ENCODE data around the gene FBF1.
A peak's percentile ranks its signal among the peaks of the same experiment; 100 is the strongest.
"Not testable (repeated sequence)": the region's sequence is repeated elsewhere in the genome, so short reads cannot be mapped to it uniquely, and the experiment has no call there.

Gene FBF1

GRCh38 chr17:75894049-75894733 lies 46.7 kb downstream of the FBF1 start:
- no peak for DNase-seq

DNA sequence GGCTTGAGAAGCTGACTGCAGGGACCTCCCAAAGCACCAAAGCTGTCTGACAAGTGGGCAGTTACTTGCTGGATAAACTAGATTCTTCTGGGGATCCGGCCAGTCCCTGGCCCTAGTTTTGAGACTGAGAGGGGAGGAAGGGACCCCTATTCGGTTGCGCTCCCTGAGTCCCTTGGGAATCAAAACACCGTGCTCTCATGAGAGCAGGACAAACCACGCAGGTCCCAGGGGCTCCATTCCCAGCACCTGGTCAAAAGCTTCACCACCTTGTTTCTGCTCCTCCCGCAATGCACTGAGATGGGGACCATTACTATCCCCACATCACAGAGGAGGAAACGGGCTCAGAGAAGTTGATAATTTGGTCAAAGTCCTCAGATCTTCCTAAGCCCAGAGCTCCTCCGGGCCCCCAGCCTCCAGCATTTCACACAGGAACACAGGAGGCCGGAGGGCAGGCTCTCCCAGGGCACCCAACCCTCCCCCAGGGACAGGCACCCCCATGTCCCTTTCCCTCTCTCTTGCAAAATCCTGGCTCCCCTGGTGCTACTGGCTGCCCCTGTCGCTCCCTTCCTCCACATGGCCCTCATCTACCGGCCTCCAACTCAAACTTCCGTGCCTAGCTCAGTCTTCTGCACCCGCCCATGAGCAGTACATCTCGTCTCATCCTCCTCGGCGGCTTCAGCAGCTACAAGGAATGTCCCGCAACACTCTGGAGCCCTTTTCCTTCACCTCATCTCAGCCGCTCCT lies 47.4 kb downstream of the FBF1 start:
- DNase-seq, result no peak

DNA sequence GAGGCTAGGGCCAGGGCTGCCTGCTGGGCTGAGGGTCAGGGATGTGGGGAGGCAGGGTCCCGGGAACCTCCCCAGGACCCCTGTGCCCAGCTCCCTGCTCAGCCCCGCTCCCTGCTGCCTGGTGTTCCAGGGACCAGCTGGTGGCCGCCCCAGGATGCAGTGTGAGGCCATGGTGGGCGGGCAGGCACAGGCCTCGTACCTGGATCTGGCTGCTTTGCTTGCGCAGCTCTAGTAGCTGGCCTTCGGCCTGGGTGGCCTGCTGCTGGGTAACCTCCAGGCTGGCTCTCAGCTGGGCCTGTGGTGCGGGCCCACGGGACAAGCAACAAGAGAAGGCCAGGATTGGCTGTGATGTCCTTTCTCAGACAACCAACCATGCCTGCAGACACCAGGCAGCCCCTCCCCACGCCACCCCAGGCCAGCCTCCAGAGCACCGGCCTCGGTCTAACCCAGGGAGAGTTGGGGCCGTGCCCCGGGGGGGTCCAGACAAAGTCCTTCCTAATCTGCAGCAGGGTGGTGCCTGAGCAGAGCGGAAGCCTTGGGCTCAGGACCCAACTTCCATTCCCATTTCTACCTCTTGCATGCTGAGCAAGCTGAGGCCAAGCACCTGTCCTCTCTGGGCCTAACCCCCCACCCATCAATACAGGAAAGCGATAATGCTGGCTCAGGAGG lies 48.2 kb downstream of the FBF1 start:
- DNase-seq, result no peak

GRCh38 chr17:75891605-75892555 lies 49.0 kb downstream of the FBF1 start:
- no peak for DNase-seq

DNA sequence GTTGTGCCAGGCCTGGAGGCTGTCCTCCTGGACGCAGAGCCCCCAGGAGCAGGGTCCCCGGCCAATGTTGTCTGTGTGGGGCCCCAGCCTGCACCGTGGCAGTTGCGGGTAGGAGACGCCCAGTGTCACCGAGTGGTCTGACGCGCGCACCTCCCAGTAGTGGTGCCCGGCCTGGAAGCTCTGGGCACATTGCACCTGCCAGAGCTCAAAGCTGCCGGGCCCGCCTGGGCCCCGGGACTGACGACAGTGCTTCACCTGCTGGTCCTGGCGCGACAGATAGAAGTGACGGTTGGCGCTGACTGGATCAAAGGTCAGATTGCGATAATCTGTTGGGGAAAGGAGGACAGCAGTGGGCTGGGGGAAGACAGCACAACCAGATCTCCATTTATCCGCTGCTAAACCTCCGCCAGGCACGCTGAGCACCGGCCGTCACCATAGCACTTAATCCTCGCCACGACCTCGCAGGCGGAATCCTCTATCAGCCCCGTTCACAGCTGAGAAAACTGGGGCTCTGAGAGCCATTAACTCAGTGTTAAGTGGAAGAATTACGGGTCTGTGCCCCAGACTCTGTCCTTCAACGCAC lies 49.7 kb downstream of the FBF1 start:
- no peak for DNase-seq

- no peak for DNase-seq
Observed at GRCh38 chr17:75889454-75889853, 51.4 kb downstream of the FBF1 start.

DNA sequence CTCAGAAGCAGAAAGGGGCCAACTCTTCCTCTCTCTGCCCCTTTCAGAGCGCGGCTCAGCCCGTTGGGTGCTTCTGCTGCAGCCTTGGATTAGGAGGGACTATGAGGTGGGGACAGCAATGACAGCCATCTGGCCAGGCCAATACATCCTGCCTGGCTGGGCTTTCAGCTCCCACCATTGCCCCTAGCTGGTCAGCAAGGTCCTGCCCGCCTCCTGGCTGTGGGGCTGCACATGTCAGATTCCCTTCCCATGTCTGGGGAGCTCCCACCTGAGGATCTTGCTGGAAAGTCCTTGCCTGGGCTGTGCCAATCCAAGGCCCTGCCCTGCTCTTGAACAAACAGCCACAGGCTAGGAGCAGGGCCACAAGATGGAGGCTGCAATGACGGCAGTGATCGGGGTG lies 52.4 kb downstream of the FBF1 start:
- no peak for DNase-seq

GRCh38 chr17:75885860-75886259 lies 55.0 kb downstream of the FBF1 start:
- not testable (repeated sequence) for DNase-seq

- no peak for DNase-seq
Observed at GRCh38 chr17:75885431-75885830, 55.4 kb downstream of the FBF1 start.

DNA sequence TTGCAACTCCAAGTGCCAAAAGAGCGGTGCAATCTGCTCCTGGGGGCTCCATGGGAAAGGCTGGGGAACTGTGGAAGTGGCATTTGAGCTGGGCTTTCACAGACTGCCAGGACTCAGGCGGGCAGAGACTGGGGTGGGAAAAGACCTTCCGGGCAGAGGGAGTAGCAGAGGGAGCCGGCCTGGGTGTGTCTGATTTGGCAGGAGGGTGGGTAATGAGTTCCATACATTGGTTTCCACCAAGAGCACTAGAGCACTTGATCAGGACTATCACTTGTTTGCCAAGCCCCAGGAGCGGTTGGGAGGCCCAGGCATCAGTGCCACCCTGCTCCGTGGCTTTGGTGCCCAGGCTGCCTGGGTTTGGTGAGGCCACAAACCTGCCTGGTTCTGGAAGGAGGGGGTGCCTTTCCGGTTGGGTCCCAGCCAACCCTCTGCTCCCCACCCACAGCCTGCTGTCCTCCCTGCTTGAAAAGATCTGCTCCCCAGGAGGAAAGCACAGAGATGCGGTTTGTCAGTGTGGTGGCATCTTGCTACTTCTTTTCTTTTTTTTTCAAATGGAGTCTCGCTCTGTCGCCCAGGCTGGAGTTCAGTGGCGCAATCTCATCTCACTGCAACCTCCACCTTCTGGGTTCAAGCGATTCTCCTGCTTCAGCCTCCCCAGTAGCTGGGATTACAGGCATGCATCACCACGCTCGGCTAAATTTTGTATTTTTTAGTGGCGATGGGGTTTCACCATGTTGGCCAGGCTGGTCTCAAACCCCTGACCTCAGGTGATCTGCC lies 59.0 kb downstream of the FBF1 start:
- no peak for DNase-seq

DNA sequence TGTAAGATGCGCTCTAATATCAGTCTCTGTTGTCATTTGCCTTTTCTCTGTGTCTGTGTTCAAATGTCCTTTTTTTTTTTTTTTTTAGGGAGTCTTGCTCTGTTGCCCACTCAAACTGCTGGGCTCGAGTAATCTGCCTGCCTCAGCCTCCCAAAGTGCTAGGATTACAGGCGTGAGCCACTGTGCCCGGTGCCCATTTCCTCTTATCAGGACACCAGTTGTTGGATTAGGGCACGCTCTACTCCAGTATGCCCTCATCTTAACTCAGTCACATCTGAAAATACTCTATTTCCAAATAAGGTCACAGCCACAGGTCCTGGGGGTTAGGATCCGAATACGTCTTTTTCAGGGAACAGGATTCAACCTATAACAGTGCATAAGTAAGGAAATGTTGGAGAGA lies 60.6 kb downstream of the FBF1 start:
- DNase-seq, result no peak

GRCh38 chr17:75878174-75878998 lies 62.5 kb downstream of the FBF1 start, which contains the start of gene TRIM47:
TSS of gene TRIM47 (minus strand) at chr17:75878581. CDS start at chr17:75878548, 33 bp downstream.
- DNase-seq, result peak; percentile 46

GRCh38 chr17:75877752-75878173 lies 63.1 kb downstream of the FBF1 start:
- peak; percentile 86 for DNase-seq

- peak; percentile 44 for DNase-seq
Observed at GRCh38 chr17:75876938-75877751, 63.7 kb downstream of the FBF1 start.

DNA sequence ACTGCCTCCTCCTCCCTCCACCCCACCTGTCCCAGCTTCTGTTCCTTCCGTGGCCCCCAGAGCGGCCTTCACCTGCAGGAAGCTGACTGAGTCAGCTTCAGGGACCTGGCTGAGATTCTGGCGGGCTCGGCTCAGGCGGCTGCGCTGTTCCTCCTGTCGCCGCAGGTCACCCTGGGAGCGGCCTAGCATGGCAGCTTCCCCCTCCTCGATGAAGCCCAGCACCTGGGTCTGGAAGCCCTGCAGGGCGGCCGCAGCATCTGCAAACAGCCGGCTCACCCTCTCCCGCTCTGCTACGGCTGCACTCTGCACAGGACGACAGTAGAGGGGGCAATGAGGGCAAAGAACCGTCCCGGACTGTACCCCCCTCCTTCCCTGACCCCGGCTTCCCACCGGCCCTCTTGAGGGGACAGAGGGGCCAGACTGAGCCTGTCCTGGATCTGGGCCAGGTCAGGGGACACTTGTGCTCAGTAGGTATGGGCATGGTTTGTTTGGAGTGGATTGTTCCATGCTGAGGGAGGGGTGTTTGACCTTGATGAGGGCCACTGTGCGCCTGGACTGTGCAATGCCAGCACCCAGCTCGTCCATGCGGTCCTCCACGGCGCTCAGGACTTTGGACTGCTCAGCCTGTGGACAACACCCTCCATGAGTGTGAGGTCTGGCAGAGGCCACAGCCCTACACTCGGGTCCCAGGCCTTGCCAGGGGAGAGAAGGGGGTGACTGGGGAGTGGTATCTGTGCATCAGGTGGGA lies 64.5 kb downstream of the FBF1 start:
- no peak for DNase-seq

DNA sequence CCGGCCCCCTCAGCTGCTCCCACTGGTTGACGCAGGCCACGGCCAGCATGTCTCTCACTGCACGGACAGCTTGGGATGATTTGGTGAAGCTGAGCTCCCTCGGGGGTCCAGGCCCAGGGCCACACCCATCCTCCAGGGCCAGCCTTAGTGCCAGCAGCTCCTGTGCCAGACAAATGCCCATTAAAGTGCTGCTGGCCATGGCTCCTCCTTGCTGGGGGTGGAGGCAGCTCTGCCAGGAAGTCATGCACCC lies 65.0 kb downstream of the FBF1 start:
- DNase-seq, result no peak

DNA sequence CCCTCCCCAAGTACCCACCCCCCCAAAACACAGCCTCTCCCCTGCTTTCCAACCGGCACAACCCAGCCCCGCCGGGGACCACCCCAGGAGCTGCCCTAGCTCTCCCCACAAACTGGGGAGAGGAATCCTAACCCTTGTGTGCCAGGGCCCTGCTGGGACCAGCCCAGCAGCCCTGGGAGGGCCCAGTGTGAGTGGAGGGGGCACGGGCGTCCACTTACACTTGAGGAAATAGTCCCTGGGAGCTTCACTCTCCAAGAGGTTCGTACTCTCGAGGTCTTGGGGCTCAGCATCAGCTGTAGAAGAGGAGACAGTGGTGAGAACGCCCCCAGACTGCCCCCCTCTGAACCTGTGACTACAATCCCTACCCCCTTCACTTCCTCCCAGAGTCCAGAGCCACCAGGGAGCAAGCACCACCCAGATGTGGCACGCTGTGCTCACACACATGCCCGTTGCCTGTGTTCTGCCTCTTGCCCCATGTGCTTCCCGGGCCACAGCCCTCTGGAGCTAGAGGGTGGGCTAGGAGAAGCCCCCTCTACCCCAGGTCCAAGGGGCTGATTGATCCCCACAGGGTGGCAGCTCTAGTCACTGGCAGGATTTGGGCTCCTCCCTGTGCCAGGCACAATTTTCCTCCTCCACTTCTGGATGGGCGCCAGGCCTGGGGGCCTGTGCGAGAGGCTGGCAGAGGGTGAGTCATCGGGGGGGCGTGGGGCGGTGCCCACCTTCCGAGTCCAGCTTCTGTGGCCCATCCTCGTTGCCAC lies 65.5 kb downstream of the FBF1 start:
- DNase-seq, result no peak

All from retina (tissue), 1 donor.